Kidney epithelial cell (primary cell): ENCODE data around the gene RABL2B. TPM values are rescaled to one million over a fixed set of nuclear protein-coding genes. Genes with fewer than 3 reads are reported as not detected.

Experiments used
- DNase-seq: peaks from one replicate; pipeline ENCODE4 v3.0.0-alpha.2; 2010; ENCODE audit warnings: low read depth
- H3K27me3 ChIP-seq: 2 replicates; pipeline ENCODE4 v1.6.0; 2011; ENCODE audit warnings: low read length; ENCODE audit not compliant: control insufficient read depth, insufficient read depth
- H3K36me3 ChIP-seq: 2 replicates; pipeline ENCODE4 v1.5.1; 2011; ENCODE audit warnings: low read length; ENCODE audit not compliant: control insufficient read depth, insufficient read depth
- H3K4me3 ChIP-seq: 2 replicates; pipeline ENCODE4 v1.5.1; 2011; ENCODE audit warnings: low read depth, mild to moderate bottlenecking, control low read depth, low read length
- total RNA-seq: library from RNA; depleted of rRNA; stranded (reverse); fragments of >200 nt; gene quantifications from 2 replicates; pipeline ENCODE4 v1.2.3, GENCODE V29; 2015
- TF ChIP-seq, protein P1 (sequence below): IDR thresholded peaks from 2 replicates; pipeline ENCODE4 v1.5.1; 2011; ENCODE audit warnings: mild to moderate bottlenecking, moderate library complexity, low read length, control low read depth, inconsistent platforms; ENCODE audit not compliant: insufficient read depth, poor library complexity, severe bottlenecking

The RABL2B gene
- total RNA-seq, 1 donor from 2014 or later, result 18.3 TPM

DNA sequence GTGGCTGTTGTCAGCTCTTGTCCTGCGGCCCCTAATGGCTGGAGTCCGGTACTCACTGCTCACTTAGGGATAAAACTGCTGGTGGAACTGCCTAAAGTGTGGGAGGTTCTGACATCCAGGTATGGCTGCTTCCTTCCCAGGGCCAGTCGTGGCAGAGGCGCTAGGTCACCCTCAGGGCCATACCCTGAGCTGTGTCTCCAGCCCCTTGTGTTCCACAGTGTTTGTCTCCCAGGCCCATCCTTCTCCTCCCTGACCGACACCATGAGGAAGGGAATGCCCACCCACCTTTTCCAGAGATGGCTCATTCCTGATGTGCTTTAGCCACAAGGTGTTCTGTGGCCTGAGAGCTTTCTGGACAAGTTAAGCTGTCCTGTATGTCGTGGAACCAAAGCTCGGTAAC is 57.8 kb downstream of the RABL2B start:
- DNase-seq, result no peak
- TF ChIP-seq, protein P1, sequence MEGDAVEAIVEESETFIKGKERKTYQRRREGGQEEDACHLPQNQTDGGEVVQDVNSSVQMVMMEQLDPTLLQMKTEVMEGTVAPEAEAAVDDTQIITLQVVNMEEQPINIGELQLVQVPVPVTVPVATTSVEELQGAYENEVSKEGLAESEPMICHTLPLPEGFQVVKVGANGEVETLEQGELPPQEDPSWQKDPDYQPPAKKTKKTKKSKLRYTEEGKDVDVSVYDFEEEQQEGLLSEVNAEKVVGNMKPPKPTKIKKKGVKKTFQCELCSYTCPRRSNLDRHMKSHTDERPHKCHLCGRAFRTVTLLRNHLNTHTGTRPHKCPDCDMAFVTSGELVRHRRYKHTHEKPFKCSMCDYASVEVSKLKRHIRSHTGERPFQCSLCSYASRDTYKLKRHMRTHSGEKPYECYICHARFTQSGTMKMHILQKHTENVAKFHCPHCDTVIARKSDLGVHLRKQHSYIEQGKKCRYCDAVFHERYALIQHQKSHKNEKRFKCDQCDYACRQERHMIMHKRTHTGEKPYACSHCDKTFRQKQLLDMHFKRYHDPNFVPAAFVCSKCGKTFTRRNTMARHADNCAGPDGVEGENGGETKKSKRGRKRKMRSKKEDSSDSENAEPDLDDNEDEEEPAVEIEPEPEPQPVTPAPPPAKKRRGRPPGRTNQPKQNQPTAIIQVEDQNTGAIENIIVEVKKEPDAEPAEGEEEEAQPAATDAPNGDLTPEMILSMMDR, result no peak
- Histone ChIP-seq H3K27me3 (peaks cover 29% of the 10 kb centered on the region), H3K36me3 (no peaks in the 10 kb centered on the region), H3K4me3 (no peak overlapping the region)

DNA sequence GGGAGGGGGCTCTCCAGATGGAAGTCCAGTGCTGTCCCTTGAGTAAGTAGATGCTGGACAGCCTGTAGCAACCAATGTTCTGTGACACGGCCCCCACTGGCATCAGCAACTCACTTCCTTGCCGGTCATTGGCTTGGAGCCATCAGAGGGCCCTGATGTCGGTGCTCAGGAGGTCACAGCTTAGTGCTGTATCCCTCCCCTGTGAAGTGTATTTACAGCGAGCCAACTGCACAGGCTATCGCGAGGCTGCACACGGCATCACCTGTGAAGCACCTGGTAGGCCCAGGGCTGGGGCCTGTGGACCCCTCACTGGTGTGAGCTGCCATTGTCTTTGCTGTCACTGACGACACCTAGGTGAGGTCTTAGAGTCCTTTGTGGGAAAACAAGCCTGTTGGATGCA is 58.8 kb downstream of the RABL2B start:
- no peaks in the 10 kb centered on the region for H3K36me3 ChIP-seq
- TF ChIP-seq, protein P1, result no peak
- no peak overlapping the region for H3K4me3 ChIP-seq
- no peak for DNase-seq
- H3K27me3 ChIP-seq, result peaks cover 26% of the 10 kb centered on the region

DNA sequence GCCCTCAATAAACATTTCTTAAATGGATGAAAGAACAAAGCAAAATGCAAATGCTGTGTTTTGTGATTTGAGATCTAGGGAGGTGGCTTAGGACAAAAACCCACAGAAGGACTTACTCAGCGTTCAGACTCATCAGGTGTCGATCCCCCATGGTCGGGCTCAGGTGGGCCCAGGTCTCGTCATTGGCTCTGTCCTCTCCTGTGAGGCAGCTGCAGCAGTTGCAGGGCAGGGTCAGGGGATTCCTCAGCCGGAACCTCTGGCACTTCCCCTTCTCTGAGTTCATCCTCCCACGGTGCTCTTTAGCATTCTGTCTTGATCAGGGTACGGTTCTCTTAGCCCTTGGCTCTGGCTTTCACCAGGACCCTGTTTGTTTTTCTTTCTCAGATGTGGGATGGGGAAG is 59.4 kb downstream of the RABL2B start:
- Histone ChIP-seq H3K27me3 (peaks cover 29% of the 10 kb centered on the region), H3K36me3 (no peaks in the 10 kb centered on the region), H3K4me3 (no peak overlapping the region)
- no peak for DNase-seq
- TF ChIP-seq, protein P1, result no peak

DNA sequence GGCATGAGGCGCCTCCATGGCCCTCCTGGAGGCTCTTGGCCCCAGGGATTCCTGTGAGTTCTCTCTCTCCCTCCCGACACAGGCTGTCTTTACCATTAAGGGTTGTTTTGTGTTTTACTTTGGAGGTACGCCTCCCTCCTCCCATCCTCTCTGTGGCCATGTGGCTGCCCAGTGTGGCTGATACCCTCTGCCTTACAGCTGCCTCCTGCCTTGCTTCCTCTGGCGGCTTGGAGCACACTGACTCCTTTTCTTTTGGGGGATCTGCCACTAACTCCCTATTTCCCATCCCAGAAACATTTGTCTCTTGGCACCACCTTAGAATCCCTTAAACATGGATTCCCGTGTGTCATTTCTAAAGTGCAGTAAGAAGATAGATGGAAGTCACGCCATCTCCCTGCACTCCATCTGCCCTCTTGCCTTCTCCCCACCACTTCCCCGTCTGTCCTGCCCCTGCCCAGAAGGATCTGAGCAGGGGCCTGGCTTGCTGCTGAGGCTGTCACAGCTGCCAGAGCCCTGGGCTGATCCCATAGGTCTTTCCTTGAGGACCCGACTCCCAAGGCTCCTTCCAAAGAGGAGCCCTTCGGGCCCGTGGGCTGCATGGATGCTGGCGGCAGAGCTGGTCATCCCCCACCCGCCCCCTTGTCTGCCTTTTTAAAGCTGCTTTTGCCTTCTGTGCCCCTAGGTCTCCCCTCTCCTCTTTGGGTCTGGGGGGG is 60.6 kb downstream of the RABL2B start:
- TF ChIP-seq, protein P1, result no peak
- Histone ChIP-seq H3K36me3 (no peaks in the 10 kb centered on the region), H3K4me3 (no peak overlapping the region)

DNA sequence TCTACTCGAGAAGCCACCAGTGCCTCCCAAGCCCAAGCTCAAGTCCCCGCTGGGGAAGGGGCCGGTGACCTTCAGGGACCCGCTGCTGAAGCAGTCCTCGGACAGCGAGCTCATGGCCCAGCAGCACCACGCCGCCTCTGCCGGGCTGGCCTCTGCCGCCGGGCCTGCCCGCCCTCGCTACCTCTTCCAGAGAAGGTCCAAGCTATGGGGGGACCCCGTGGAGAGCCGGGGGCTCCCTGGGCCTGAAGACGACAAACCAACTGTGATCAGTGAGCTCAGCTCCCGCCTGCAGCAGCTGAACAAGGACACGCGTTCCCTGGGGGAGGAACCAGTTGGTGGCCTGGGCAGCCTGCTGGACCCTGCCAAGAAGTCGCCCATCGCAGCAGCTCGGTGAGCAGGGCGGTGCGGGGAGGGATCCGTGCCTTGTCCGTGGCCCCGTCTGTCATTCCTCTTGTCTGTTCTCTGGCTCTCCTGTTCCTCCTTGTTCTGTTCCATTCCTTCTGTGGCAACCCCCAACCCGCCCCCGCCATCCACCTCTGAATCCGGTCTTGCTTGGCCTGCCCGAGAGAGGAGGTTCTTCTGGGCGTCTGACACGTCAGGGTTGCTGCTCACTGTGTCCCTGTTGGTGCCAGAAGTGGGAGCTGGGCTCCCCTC is 61.3 kb downstream of the RABL2B start:
- H3K36me3 ChIP-seq, result no peaks in the 10 kb centered on the region
- no peak for DNase-seq
- H3K27me3 ChIP-seq, result peaks cover 34% of the 10 kb centered on the region
- TF ChIP-seq, protein P1, result no peak
- no peak overlapping the region for H3K4me3 ChIP-seq

More for the DNA sequence above, 60.6 kb downstream of the RABL2B start:
- DNase-seq, result no peak
- peaks cover 34% of the 10 kb centered on the region for H3K27me3 ChIP-seq
